DMS 273 treated with DMSO at 0.1 percent for 48 hours (cell line): ENCODE results near the gene ARHGAP23.
A peak's percentile ranks its signal among the peaks of the same experiment; 100 is the strongest.
"Not testable (repeated sequence)": the region's sequence is repeated elsewhere in the genome, so short reads cannot be mapped to it uniquely, and the experiment has no call there.

Source experiments
- DNase-seq: peaks from one replicate; lab custom pipeline; 2025; lab: John Stamatoyannopoulos, UW

Gene ARHGAP23

DNA sequence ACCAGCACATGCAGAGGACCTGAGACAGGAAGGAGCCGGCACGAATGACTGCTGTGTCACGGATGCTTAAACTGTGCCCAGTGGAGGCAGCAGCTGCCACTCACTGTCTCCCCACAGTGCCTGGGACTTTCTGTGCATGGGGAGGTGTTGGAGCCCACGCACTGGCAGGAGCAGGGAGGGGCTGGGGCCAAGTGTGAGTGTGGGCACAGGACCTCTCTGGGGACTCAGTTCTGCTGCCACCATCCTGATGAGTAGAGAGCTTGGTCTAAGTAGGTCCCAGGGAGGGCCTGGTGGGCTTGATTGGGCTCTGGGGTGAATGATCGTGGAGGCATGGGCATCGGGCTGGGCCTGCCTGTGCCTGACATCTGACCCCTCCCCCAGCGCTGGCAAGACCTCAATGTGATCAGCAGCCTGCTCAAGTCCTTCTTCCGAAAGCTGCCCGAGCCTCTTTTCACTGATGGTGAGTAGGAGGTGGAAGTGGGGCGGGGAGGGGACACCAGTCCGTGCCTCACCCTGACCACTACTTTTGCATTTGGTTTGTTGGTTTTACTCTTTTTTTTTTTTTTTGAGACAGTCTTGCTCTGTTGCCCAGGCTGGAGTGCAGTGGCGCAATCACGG lies 57.5 kb downstream of the ARHGAP23 start:
- DNase-seq = not testable (repeated sequence)

- DNase-seq = not testable (repeated sequence)
Measured at GRCh38 chr17:38489774-38490173, 61.5 kb downstream of the ARHGAP23 start.

GRCh38 chr17:38491346-38492066 lies 63.2 kb downstream of the ARHGAP23 start:
- not testable (repeated sequence) for DNase-seq

DNA sequence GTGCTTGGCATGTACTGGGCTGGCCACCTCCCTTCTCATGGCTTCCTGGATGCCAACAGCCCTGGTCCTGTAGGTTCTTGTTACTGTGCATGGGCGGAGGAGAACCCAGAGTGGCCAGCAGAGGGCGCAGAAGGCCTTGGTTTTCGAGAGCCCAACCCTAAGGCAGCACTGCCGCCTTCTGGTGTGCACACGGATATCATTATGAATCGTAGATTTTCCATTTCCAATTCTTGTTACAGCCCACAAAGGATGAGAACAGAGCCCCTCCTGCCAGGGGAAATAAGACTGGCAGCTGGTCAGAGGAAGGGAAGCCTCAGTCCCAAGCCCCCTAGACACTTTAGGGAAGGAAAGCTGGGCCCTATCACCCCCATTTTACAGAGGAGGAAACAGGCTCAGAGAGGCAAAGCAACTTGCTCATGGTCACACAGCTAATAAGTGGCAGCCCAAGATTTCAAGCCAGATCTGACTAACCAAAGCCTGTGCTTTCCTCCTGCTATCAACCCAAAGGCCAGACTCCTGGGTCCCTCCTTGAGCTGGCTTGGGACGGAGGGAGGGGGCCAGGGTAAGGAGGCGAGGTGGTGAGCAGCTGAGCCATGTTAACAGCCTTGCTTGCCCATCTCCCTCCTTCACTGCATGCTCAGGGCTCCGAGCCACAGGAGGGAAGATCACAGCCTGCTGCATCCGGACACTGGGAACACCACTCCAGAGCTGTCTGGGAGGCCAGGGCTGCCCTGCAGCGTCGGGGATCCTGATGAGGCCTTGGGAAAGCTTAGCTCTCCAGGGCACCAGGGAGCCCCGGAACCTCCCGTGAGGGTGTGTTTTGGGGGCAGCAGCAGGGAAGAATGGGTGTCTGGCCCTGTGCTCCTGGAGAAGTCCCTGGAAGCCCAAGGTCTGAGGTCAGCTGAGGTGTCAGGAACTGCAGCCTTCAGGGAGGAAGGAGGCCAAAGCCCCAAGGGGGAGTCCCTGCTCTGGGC lies 64.1 kb downstream of the ARHGAP23 start:
- DNase-seq = peak; percentile 56

DNA sequence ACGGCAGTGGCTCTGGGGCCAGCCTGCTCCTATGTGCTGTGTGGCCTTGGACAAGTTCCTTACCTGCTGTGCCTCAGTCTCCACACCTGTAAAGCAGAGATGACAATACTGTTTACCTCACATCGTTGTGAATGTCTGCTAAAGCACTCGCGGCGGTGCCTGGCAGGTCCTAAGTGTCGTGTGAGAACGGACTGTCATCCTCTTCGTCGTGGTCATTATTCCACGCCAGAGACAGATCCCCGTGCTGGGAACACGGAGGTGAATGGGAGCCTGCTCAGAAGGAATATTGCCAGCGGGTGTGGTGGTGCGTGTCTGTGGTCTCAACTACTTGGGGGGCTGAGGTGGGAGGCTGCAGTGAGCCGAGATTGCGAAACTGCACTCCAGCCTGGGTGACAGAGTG lies 65.9 kb downstream of the ARHGAP23 start:
- not testable (repeated sequence) for DNase-seq

DNA sequence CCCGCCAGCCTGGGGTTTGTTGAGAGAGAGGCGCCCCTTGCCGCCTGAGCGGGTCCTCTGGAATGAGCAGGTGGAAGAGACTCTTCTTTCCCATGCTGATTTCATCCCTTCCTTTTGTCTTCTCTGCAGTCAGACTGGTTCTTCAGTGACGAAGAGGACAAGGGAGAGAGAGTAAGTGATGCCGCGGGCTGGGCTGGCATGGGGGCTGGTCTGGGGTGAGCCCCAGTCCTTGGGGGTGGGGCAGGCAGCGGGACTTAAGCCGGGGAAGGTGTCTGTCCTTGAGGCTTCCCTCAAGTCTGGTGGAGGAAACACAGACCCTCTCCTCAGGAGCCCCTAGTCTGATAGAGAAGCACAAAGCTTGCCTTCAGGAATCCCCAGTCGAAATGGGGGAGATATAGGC lies 69.4 kb downstream of the ARHGAP23 start:
- DNase-seq = not testable (repeated sequence)

DNA sequence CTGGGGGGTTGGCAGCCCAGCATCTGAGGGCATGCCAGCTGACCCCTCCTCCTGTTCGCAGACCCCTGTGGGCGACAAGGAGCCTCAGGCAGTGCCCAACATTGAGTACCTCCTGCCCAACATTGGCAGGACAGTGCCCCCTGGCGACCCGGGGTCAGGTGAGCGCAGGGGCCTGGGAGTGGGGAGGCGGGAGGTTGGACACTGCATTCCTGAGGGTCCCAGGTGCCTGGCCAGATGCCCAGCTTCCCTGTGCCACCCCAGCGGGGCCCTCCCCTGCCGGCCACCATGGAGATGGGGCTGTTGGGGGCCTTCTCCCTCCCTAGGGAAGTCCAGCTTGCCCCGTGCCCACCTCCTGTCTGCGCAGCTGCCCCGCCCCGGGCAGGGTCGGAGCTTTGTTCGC lies 70.1 kb downstream of the ARHGAP23 start:
- DNase-seq = no peak

DNA sequence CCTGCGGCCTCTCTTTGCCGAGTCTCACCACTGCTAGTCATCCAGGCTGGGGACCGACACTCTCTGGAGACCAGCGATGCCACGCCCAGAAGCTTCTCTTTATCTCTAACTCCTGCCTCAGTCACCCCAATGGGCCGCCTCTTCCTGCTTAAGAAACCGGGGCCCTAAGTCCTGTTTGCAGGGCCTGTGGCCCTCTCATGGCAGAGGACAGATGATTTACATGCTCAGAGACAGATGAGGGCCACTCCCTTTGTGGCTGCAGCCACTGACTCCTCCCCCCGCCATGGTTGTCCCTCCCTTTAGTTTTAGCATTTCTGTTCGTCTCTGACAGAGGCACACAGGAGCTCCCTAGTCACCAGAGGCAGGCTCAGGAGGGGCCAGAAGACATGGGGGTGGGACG lies 71.0 kb downstream of the ARHGAP23 start:
- not testable (repeated sequence) for DNase-seq

DNA sequence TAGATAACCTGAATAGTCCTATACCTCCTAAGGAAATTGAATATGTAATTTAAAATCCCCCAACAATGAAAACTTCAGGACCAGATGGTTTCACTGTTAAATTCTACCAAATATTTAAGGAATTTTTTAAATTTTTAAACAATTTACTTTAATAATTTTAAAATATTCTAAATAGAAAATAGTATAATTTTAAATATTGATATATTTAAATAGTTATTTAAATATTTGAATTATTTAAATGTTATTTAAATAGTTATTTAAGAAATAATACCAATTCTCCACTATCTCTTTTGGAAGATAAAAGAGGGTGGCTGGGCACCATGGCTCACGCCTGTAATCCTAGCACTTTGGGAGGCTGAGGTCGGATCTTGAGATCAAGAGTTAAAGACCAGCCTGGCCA lies 73.5 kb downstream of the ARHGAP23 start:
- DNase-seq = not testable (repeated sequence)

- DNase-seq = not testable (repeated sequence)
Measured at GRCh38 chr17:38503286-38503913, 75.1 kb downstream of the ARHGAP23 start.

- no peak for DNase-seq
Measured at GRCh38 chr17:38504216-38504615, 76.0 kb downstream of the ARHGAP23 start.

DNA sequence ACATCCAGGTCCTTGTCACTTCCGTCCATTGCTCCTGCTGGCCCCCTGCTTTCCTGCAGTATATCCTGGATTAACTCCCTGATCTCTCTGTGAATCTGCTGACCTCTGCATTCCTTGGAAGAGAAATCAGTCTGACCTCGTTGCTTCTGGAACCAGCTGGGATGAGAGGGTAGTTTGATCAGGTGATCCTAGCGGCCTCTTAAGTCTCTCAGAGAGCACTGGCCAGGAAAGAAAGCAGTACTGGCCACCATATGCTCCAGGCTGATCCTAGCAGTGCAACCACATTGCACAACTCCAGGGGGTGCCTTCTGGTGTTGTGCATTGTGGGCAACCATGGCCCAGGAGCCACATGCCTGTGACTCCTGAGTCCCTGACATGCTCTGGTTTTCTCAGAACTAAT lies 79.2 kb downstream of the ARHGAP23 start:
- DNase-seq = no peak

DNA sequence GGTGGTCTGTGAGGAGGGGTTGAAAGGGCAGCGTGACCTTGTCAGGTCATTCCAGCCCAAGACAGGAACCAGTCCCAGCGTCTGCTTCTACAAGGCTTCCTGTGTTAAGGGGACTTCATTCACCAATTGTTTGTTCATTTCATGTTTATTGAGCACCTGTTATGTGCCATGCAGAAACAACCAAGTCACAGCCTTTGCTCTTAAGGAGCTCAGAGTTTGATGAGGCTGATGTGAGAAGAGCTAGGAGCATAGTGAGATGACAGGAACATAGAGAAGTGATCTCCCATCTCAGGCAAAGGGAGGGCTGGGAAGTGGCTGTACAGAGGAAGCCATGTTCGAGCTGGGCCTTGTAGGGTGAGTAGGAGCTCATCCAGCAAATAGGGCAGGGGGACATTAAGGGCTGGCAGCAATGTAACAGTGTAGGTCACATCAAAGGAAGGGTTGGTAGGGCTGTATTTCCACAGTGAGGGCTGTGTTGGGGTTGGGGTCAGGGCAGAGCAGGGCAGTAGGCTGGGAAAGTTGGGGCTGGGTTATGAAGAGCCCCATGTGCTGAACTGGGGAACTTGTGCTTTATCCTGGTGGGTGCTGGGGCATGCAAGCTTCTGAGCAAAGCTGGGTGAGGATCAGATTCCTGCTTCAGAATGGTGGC lies 79.8 kb downstream of the ARHGAP23 start:
- no peak for DNase-seq

DNA sequence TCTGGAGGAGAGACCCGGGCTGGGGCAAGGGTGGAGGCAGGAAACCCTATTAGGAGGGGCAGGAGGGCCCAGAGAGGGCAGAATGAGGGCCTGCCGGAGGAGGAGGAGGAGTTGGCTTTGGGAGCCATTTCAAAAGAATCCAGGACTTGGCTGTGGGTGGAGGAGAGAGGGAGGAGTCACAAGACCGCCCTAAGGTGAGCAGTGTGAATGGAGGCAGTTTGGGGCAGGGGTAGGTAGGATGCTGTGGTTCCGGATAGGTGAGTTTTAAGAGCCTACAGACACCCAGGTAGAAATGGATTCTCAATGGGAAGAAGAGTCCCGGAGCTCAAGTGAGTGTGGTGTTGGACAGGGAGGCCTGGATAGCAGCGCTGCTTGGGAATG lies 80.3 kb downstream of the ARHGAP23 start:
- DNase-seq = no peak

DNA sequence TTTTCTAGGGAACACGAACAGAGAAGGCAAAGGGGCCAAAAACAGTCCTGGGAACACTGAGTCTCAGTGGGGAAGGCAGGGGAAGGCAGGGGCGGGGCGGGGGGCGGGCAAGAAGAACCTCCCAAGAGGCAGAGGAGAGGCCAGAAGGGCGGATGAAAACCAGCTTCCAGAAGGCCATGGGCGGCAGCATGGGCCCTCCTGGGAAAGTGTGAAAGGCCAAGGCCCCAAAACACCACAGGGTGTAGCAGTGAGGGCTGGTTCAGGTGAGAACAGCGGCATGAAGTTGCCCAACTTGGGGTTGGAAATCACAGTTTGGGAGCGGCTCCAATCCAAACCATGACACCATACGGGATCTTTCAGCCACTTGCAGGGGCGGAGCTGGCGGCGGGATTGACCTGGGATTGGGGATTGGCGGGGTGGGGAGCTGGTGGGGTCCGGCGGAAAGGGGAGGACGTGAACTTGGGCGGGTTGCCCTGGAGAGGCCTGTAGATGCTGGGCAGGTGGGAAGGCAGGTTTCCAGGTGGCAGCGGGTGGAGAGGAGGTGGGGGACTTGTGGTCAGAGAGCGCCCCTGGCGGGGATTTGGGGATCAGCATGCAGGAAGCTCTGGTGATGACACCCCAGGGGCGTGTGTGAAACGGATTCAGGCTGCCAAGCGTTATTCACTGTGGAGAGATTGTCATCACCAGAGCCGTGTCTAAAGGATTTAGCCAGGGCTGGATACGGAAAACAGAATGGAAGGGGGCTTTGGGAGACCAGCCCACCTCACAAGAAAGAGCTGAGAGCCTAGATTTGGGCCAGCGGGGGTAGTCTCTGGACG lies 80.9 kb downstream of the ARHGAP23 start:
- no peak for DNase-seq

GRCh38 chr17:38509772-38510420 lies 81.6 kb downstream of the ARHGAP23 start:
- no peak for DNase-seq

DNA sequence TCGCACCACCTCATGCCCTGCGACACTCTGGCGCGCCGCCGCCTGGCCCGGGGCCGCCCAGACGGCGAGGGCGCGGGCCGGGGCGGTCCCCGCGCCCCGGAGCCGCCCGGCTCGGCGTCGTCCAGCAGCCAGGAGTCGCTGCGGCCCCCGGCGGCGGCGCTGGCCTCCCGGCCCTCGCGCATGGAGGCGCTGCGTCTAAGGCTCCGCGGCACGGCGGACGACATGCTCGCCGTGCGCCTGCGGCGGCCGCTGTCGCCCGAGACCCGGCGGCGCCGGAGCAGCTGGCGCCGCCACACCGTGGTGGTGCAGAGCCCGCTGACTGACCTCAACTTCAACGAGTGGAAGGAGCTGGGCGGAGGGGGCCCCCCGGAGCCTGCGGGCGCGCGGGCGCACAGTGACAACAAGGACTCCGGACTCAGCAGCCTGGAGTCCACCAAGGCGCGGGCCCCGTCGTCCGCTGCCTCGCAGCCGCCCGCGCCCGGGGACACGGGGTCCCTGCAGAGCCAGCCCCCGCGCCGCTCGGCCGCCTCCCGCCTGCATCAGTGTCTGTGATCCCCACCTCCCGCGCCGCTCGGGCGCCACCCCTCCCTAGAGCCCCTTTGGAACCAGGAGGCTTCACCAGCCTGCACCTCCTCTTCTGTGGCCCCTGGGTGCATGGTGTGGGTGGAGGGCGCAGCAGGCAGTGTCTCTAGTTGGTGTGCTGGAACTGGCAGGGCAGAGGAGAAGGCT lies 82.3 kb downstream of the ARHGAP23 start:
- DNase-seq = no peak

GRCh38 chr17:38511150-38512108 lies 83.2 kb downstream of the ARHGAP23 start:
- DNase-seq = no peak
